ENCODE measurements around the gene GJB5.

Gene GJB5

GRCh38 chr1:34786521-34787325 lies 31.9 kb downstream of the GJB5 start:
- intact Hi-C loops (cut with micrococcal nuclease), result loop anchor here (5.0 kb wide), 2 partner anchors 66 to 511 kb away; no protein-coding TSS in a partner anchor
- H3K27me3 Mint-ChIP-seq, result peaks cover 46% of the 10 kb centered on the region
- no peaks in the 10 kb centered on the region for H3K36me3 Mint-ChIP-seq (ENCODE audit: low read depth)
- H3K9me3 Mint-ChIP-seq, result no peaks in the 10 kb centered on the region
- no peak overlapping the region for H3K4me3 Mint-ChIP-seq
- H3K4me1 Mint-ChIP-seq (ENCODE audit: low read depth), result peaks cover 5% of the 10 kb centered on the region
- H3K27ac Mint-ChIP-seq, result no peak overlapping the region

GRCh38 chr1:34787461-34788420 lies 32.9 kb downstream of the GJB5 start:
- Mint-ChIP-seq H3K4me1 (ENCODE audit: low read depth) (peaks cover 5% of the 10 kb centered on the region), H3K4me3 (no peak overlapping the region), H3K27ac (no peak overlapping the region), H3K36me3 (ENCODE audit: low read depth) (no peaks in the 10 kb centered on the region), H3K27me3 (peaks cover 46% of the 10 kb centered on the region), H3K9me3 (no peaks in the 10 kb centered on the region)
- intact Hi-C loops (cut with micrococcal nuclease), result loop anchor here (5.0 kb wide), 2 partner anchors 65 to 510 kb away; no protein-coding TSS in a partner anchor

- peaks cover 43% of the 10 kb centered on the region for H3K27me3 Mint-ChIP-seq
- H3K27ac Mint-ChIP-seq, result no peak overlapping the region
- no peaks in the 10 kb centered on the region for H3K36me3 Mint-ChIP-seq (ENCODE audit: low read depth)
- no peaks in the 10 kb centered on the region for H3K9me3 Mint-ChIP-seq
- intact Hi-C loops (cut with micrococcal nuclease), result no loop called here
- peaks cover 5% of the 10 kb centered on the region for H3K4me1 Mint-ChIP-seq (ENCODE audit: low read depth)
- H3K4me3 Mint-ChIP-seq, result no peak overlapping the region
These were observed 36.1 kb downstream of the GJB5 start for GRCh38 chr1:34790985-34791384.

GRCh38 chr1:34792424-34792823 lies 37.6 kb downstream of the GJB5 start:
- no peaks in the 10 kb centered on the region for H3K4me1 Mint-ChIP-seq (ENCODE audit: low read depth)
- H3K27me3 Mint-ChIP-seq, result peaks cover 40% of the 10 kb centered on the region
- intact Hi-C loops (cut with micrococcal nuclease), result no loop called here
- H3K9me3 Mint-ChIP-seq, result no peaks in the 10 kb centered on the region
- no peak overlapping the region for H3K4me3 Mint-ChIP-seq
- no peaks in the 10 kb centered on the region for H3K36me3 Mint-ChIP-seq (ENCODE audit: low read depth)
- no peak overlapping the region for H3K27ac Mint-ChIP-seq

- Mint-ChIP-seq H3K4me1 (ENCODE audit: low read depth) (no peaks in the 10 kb centered on the region), H3K4me3 (no peak within 1 kb of the TSS), H3K9me3 (no peaks in the 10 kb centered on the region), H3K36me3 (ENCODE audit: low read depth) (no peaks in the 10 kb centered on the region), H3K27me3 (peaks cover 40% of the 10 kb centered on the region), H3K27ac (no peak within 1 kb of the TSS)
- intact Hi-C loops (cut with micrococcal nuclease), result no loop called here
These were observed 38.3 kb downstream of the GJB5 start, which contains the start of gene GJA4 for GRCh38 chr1:34792868-34793727. GJA4 (plus strand) TSS chr1:34792999; CDS start chr1:34794214, 1,215 bp downstream.

- Mint-ChIP-seq H3K4me3 (no peak overlapping the region), H3K36me3 (ENCODE audit: low read depth) (no peaks in the 10 kb centered on the region), H3K27ac (no peak overlapping the region), H3K9me3 (no peaks in the 10 kb centered on the region), H3K27me3 (peaks cover 40% of the 10 kb centered on the region), H3K4me1 (ENCODE audit: low read depth) (no peaks in the 10 kb centered on the region)
- intact Hi-C loops (cut with micrococcal nuclease), result no loop called here
These were observed 39.3 kb downstream of the GJB5 start for GRCh38 chr1:34794001-34794789.

- no peak overlapping the region for H3K4me3 Mint-ChIP-seq
- no peaks in the 10 kb centered on the region for H3K4me1 Mint-ChIP-seq (ENCODE audit: low read depth)
- H3K36me3 Mint-ChIP-seq (ENCODE audit: low read depth), result no peaks in the 10 kb centered on the region
- H3K9me3 Mint-ChIP-seq, result no peaks in the 10 kb centered on the region
- H3K27ac Mint-ChIP-seq, result no peak overlapping the region
- peaks cover 37% of the 10 kb centered on the region for H3K27me3 Mint-ChIP-seq
- intact Hi-C loops (cut with micrococcal nuclease), result no loop called here
These were observed 39.9 kb downstream of the GJB5 start for GRCh38 chr1:34794790-34795180.

GRCh38 chr1:34795916-34796315 lies 41.1 kb downstream of the GJB5 start:
- intact Hi-C loops (cut with micrococcal nuclease), result no loop called here
- no peaks in the 10 kb centered on the region for H3K4me1 Mint-ChIP-seq (ENCODE audit: low read depth)
- H3K36me3 Mint-ChIP-seq (ENCODE audit: low read depth), result no peaks in the 10 kb centered on the region
- no peaks in the 10 kb centered on the region for H3K9me3 Mint-ChIP-seq
- no peak overlapping the region for H3K4me3 Mint-ChIP-seq
- H3K27me3 Mint-ChIP-seq, result peaks cover 36% of the 10 kb centered on the region
- H3K27ac Mint-ChIP-seq, result no peak overlapping the region

GRCh38 chr1:34796990-34797389 lies 42.1 kb downstream of the GJB5 start:
- intact Hi-C loops (cut with micrococcal nuclease), result no loop called here
- H3K9me3 Mint-ChIP-seq, result no peaks in the 10 kb centered on the region
- H3K27ac Mint-ChIP-seq, result no peak overlapping the region
- H3K36me3 Mint-ChIP-seq (ENCODE audit: low read depth), result no peaks in the 10 kb centered on the region
- H3K4me1 Mint-ChIP-seq (ENCODE audit: low read depth), result no peaks in the 10 kb centered on the region
- peaks cover 27% of the 10 kb centered on the region for H3K27me3 Mint-ChIP-seq
- H3K4me3 Mint-ChIP-seq, result no peak overlapping the region

GRCh38 chr1:34800214-34800613 lies 45.4 kb downstream of the GJB5 start:
- no peak overlapping the region for H3K27ac Mint-ChIP-seq
- H3K27me3 Mint-ChIP-seq, result peaks cover 7% of the 10 kb centered on the region
- no peaks in the 10 kb centered on the region for H3K36me3 Mint-ChIP-seq (ENCODE audit: low read depth)
- H3K9me3 Mint-ChIP-seq, result no peaks in the 10 kb centered on the region
- intact Hi-C loops (cut with micrococcal nuclease), result no loop called here
- no peak overlapping the region for H3K4me3 Mint-ChIP-seq
- no peaks in the 10 kb centered on the region for H3K4me1 Mint-ChIP-seq (ENCODE audit: low read depth)

- no peaks in the 10 kb centered on the region for H3K36me3 Mint-ChIP-seq (ENCODE audit: low read depth)
- intact Hi-C loops (cut with micrococcal nuclease), result no loop called here
- H3K4me1 Mint-ChIP-seq (ENCODE audit: low read depth), result no peaks in the 10 kb centered on the region
These were observed 48.9 kb downstream of the GJB5 start for GRCh38 chr1:34803770-34804169.

GRCh38 chr1:34806396-34806795 lies 51.5 kb downstream of the GJB5 start:
- no peaks in the 10 kb centered on the region for H3K36me3 Mint-ChIP-seq (ENCODE audit: low read depth)
- peaks cover 3% of the 10 kb centered on the region for H3K27me3 Mint-ChIP-seq
- no peak overlapping the region for H3K4me3 Mint-ChIP-seq
- H3K4me1 Mint-ChIP-seq (ENCODE audit: low read depth), result no peaks in the 10 kb centered on the region
- intact Hi-C loops (cut with micrococcal nuclease), result no loop called here
- no peak overlapping the region for H3K27ac Mint-ChIP-seq
- H3K9me3 Mint-ChIP-seq, result no peaks in the 10 kb centered on the region

More at GRCh38 chr1:34803770-34804169, 48.9 kb downstream of the GJB5 start:
- Mint-ChIP-seq H3K27me3 (peaks cover 5% of the 10 kb centered on the region), H3K9me3 (no peaks in the 10 kb centered on the region), H3K4me3 (no peak overlapping the region), H3K27ac (no peak overlapping the region)

All from dendritic cell treated with granulocyte-macrophage colony-stimulating factor and Interleukin-4, amounts not matched to agents 40 ng/mL and 50 ng/mL, for 4 days (primary cell).